D721Med (cell line): ENCODE data around the gene CR1.
"Not testable (repeated sequence)": the region's sequence is repeated elsewhere in the genome, so short reads cannot be mapped to it uniquely, and the experiment has no call there.

Experiments
- DNase-seq: peaks from one replicate; pipeline ENCODE4 v3.0.0; 2011; ENCODE audit warnings: low spot score; ENCODE audit not compliant: insufficient read length
- FAIRE-seq: peaks from 2 replicates; lab custom pipeline; 2011; peaks lifted over from hg19 to GRCh38; lab: Jason Lieb, UNC
- TF ChIP-seq, protein P1 (sequence below): IDR thresholded peaks from 2 replicates; pipeline ENCODE4 v1.5.1; 2012; ENCODE audit warnings: mild to moderate bottlenecking, control low read depth; ENCODE audit not compliant: insufficient read depth; ENCODE audit errors: missing control alignments

The CR1 gene

GRCh38 chr1:207628776-207629175 is 132.8 kb downstream of the CR1 start:
- FAIRE-seq (no peak), DNase-seq (no peak)
- TF ChIP-seq, protein P1, sequence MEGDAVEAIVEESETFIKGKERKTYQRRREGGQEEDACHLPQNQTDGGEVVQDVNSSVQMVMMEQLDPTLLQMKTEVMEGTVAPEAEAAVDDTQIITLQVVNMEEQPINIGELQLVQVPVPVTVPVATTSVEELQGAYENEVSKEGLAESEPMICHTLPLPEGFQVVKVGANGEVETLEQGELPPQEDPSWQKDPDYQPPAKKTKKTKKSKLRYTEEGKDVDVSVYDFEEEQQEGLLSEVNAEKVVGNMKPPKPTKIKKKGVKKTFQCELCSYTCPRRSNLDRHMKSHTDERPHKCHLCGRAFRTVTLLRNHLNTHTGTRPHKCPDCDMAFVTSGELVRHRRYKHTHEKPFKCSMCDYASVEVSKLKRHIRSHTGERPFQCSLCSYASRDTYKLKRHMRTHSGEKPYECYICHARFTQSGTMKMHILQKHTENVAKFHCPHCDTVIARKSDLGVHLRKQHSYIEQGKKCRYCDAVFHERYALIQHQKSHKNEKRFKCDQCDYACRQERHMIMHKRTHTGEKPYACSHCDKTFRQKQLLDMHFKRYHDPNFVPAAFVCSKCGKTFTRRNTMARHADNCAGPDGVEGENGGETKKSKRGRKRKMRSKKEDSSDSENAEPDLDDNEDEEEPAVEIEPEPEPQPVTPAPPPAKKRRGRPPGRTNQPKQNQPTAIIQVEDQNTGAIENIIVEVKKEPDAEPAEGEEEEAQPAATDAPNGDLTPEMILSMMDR: no peak

GRCh38 chr1:207631137-207631536 is 135.2 kb downstream of the CR1 start:
- TF ChIP-seq, protein P1: no peak
- FAIRE-seq (no peak), DNase-seq (no peak)

DNA sequence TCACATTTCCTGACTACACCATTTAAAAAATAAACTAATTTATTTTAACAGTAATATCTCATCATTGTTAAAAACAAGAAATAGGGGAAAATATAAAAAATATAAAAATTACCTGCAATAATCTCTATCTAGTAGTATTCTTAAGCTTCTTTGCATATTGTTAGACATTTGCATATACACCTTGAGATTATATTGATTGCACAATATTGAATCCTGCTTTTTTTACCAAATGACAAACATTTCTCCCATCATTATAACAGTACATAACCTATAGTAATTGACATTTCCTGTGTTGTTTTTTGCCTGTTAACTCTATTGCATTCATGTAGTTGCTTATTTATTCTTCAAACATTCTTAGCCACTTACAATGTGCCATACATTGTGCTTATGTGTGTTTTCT is 137.3 kb downstream of the CR1 start:
- DNase-seq (no peak), FAIRE-seq (no peak)
- TF ChIP-seq, protein P1: no peak

DNA sequence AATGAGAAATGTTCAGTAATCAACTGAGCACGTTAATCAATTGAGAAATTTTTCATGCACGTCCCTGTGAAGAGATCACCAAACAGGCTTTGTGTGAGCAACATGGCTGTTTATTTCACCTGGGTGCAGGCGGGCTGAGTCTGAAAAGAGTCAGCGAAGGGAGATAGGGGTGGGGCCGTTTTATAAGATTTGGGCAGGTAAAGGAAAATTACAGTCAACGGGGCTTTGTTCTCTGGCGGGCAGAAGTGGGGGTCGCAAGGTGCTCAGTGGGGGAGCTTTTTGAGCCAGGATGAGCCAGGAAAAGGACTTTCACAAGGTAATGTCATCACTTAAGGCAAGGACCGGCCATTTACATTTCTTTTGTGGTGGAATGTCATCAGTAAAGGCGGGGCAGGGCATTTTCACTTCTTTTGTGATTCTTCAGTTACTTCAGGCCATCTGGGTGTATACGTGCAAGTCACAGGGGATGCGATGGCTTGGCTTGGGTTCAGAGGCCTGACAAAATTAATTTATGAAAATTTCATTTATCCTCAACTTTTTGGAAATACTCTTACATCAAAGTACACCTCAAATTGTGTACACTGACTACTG is 137.8 kb downstream of the CR1 start:
- FAIRE-seq, DNase-seq: not testable (repeated sequence)

DNA sequence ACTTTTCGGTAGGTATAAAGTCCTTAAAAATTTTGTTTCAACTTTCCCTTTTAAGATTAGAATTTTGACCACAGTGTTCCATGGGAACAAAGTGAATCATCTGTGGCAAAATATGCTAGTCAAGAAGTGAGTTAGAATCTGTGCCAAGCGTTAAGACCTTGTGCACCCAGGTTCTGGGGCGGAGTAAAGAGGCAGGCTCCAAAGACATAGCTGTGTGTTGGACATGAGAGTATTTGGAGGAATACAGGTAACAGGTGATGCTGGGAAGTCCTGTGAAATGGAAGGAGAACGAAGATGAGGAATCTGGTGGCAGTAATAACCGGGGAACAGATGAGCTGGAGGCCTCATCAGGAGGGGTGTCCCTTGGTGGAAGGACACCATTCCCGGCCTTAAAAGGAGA is 138.3 kb downstream of the CR1 start:
- DNase-seq, FAIRE-seq: not testable (repeated sequence)

DNA sequence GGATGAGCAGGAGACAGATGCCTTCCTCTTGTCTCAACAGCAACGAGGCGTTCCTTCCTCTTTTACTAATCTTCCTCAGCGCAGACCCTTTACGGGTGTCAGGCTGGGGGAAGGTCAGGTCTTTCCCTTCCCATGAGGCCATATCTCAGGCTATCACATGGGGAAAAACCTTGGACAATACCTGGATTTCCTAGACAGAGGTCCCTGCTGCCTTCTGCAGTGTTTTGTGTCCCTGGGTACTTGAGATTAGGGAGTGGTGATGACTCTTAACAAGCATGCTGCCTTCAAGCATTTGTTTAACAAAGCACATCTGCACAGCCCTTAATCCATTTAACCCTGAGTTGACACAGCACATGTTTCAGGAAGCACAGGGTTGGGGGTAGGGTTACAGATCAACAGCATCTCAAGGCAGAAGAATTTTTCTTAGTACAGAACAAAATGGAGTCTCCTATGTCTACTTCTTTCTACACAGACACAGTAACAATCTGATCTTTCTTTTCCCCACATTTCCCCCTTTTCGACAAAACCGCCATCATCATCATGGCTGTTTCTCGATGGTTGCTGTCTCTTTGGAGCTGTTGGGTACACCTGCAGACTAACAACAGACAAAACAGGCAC is 139.7 kb downstream of the CR1 start:
- not testable (repeated sequence) for FAIRE-seq, DNase-seq

DNA sequence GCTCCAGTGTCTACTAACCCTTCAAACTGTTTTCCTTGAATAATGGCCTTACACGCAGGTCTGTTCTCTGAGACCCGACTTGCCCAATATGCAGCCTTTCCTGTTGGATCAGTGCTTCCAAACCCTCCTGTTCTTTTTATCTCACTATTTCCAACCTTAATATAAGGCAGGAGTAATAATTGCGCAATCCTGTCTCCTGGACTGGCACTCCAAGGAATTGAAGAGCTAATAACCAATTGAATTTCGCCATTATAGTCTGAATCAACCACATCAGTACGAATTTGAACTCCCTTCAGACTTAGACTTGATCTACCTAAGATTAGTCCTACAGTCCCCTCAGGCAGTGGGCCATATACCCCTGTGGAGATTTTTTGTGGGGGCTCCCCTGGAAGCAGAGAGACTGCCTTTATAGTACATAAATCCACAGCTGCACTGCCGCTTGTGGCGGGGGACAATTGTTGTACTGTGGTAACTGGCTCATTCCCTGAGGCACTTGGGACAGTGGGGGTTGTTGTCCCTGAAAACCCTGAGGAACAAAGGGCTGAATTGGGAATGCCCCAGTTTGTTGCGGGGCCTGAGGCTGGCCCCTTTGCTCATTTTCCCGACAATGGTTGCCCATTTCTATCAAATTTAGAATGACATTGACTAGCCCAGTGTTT is 142.7 kb downstream of the CR1 start:
- DNase-seq, FAIRE-seq: not testable (repeated sequence)

DNA sequence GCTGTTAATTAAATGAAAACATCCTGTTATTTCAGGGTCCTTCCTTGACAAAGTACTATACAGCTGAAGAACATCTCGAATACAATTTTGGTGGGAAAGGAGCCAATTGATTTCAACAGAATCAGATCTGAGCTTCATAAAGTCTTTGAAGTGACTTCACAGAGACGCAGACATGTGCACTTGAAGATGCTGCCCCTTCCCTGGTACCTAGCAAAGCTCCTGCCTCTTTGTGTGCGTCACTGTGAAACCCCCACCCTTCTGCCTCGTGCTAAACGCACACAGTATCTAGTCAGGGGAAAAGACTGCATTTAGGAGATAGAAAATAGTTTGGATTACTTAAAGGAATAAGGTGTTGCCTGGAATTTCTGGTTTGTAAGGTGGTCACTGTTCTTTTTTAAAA is 143.4 kb downstream of the CR1 start:
- not testable (repeated sequence) for FAIRE-seq, DNase-seq

- no peak for FAIRE-seq
- DNase-seq: no peak
- TF ChIP-seq, protein P1: no peak
Observed at GRCh38 chr1:207644166-207644851, 148.4 kb downstream of the CR1 start.
